Measurements from ENCODE around the gene ZDHHC14. TPM values are rescaled to one million over a fixed set of nuclear protein-coding genes. Genes with fewer than 3 reads are reported as not detected.

Gene ZDHHC14
- total RNA-seq, 1 experiment from 2014 or later: 3.2 TPM

DNA sequence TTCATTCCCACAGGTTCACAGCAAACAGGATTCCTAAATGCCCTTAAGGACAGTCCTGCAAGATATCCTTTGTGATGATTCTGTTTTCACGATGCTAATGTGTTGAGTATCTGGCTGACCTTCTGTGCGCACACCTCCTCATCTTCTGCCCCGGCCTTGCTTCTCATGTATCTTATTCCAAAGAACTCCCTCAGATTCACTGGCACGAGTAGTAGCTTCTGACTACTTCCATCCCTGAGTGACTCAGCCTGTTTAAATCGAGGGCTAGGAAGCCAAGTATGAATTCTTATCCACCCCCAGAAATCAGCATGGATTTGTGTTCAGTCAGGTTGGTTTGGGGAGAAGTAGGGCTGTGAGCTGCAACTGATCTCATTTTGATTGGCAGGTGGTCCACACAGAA, 251.8 kb downstream of the ZDHHC14 start:
- Histone ChIP-seq H3K27me3 (replicated peaks; ENCODE audit: insufficient read depth, low read depth, low read length, poor library complexity) (no peaks in the 10 kb centered on the region), H3K36me3 (ENCODE audit: insufficient read depth, low read length, poor library complexity, severe bottlenecking) (no peaks in the 10 kb centered on the region), H3K4me3 (ENCODE audit: low read depth, low read length, poor library complexity, severe bottlenecking) (no peak overlapping the region), H3K9me3 (ENCODE audit: low read depth, low read length, poor library complexity, severe bottlenecking) (no peaks in the 10 kb centered on the region), H3K4me1 (ENCODE audit: insufficient read depth, low read length, poor library complexity, severe bottlenecking) (no peaks in the 10 kb centered on the region), H3K27ac (ENCODE audit: low read depth, low read length, poor library complexity, severe bottlenecking) (no peak overlapping the region)
- ChIA-PET CTCF (no interaction called here), POLR2A (ENCODE audit: low non-redundant PET) (no interaction called here)
- TF ChIP-seq, protein P1, sequence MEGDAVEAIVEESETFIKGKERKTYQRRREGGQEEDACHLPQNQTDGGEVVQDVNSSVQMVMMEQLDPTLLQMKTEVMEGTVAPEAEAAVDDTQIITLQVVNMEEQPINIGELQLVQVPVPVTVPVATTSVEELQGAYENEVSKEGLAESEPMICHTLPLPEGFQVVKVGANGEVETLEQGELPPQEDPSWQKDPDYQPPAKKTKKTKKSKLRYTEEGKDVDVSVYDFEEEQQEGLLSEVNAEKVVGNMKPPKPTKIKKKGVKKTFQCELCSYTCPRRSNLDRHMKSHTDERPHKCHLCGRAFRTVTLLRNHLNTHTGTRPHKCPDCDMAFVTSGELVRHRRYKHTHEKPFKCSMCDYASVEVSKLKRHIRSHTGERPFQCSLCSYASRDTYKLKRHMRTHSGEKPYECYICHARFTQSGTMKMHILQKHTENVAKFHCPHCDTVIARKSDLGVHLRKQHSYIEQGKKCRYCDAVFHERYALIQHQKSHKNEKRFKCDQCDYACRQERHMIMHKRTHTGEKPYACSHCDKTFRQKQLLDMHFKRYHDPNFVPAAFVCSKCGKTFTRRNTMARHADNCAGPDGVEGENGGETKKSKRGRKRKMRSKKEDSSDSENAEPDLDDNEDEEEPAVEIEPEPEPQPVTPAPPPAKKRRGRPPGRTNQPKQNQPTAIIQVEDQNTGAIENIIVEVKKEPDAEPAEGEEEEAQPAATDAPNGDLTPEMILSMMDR (conservative IDR thresholded peaks at IDR 0.05; ENCODE audit: low read depth, low read length): no peak
- no peak for TF ChIP-seq EZH2 (IDR thresholded peaks at IDR 0.05; ENCODE audit: borderline replicate concordance, low read depth, low read length, poor library complexity, severe bottlenecking)
- no TSS peak for BruUV-seq (replicated peaks)
- intact Hi-C loops (cut with micrococcal nuclease; ENCODE audit: unreplicated experiment): no loop called here
- DNase-seq (ENCODE audit: low spot score): no peak

DNA sequence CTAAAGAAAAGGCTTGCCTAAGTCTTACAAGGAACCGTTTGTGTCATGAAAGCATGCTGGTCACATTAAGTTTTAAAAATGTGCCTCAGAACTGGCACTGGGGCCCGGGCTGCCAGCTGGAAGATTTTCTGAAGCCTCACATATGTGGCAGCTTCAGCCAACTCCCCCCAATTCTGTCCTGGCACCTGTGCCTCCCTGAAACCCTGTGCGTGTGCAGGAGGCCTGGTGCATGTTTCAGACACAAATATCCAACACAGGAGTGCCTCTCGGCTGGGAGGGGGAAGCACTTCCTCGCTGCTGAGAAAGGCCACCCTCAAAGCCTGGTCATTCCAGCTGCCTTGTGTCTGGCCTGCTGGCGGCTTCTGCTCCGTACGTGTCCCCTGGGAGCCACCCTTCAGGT, 253.6 kb downstream of the ZDHHC14 start:
- POLR2A ChIA-PET (ENCODE audit: low non-redundant PET): no interaction called here
- TF ChIP-seq EZH2 (IDR thresholded peaks at IDR 0.05; ENCODE audit: borderline replicate concordance, low read depth, low read length, poor library complexity, severe bottlenecking): no peak
- TF ChIP-seq, protein P1 (conservative IDR thresholded peaks at IDR 0.05; ENCODE audit: low read depth, low read length): no peak
- Histone ChIP-seq H3K4me3 (ENCODE audit: low read depth, low read length, poor library complexity, severe bottlenecking) (no peak overlapping the region), H3K36me3 (ENCODE audit: insufficient read depth, low read length, poor library complexity, severe bottlenecking) (no peaks in the 10 kb centered on the region), H3K27me3 (replicated peaks; ENCODE audit: insufficient read depth, low read depth, low read length, poor library complexity) (no peaks in the 10 kb centered on the region), H3K27ac (ENCODE audit: low read depth, low read length, poor library complexity, severe bottlenecking) (no peak overlapping the region), H3K4me1 (ENCODE audit: insufficient read depth, low read length, poor library complexity, severe bottlenecking) (no peaks in the 10 kb centered on the region), H3K9me3 (ENCODE audit: low read depth, low read length, poor library complexity, severe bottlenecking) (no peaks in the 10 kb centered on the region)
- DNase-seq (ENCODE audit: low spot score): no peak
- BruUV-seq (replicated peaks): no TSS peak
- intact Hi-C loops (cut with micrococcal nuclease; ENCODE audit: unreplicated experiment): no loop called here
- CTCF ChIA-PET: no interaction called here

DNA sequence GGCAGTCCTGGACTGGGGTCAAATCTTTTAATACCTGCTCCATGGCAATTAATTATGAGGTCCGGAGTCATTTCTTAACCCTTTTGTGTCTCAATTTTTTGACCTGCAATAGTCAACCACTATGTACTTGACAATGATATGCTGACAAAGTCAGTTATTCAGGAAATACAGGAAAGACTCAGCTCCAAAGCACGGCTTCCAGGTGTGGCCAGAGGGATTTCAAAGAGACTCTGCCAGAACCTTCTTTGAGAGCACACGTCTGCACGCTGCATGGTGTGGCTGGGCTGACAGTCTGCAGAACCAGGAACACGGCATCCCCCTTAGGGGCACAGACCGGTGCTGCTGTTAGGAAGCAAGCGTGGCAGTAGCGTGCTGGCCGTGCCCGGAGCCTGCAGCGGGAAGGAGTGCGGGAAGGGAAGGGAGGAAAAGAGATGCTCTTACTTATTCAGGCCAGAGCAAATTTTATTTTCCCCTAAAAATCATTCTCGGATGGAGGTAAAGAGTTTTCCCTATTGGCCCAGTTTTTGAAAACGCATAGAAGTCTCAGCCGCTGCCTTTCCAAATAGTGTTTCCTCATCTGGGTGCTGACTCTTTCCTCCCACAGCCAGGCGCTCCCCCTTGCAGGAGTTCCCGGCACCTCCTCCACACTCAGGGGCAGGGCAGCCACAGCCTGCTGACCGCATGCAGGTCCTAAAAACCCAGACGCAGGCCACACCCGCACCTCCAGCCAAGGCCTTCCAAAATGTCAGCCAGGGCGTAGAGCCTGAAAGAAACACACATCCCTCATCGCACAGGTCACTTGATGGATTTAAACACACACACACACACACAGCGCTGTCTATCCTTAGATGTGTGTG, 254.6 kb downstream of the ZDHHC14 start:
- no TSS peak for BruUV-seq (replicated peaks)
- POLR2A ChIA-PET (ENCODE audit: low non-redundant PET): no interaction called here
- no peaks in the 10 kb centered on the region for H3K4me1 ChIP-seq (ENCODE audit: insufficient read depth, low read length, poor library complexity, severe bottlenecking)
- H3K36me3 ChIP-seq (ENCODE audit: insufficient read depth, low read length, poor library complexity, severe bottlenecking): no peaks in the 10 kb centered on the region
- TF ChIP-seq EZH2 (IDR thresholded peaks at IDR 0.05; ENCODE audit: borderline replicate concordance, low read depth, low read length, poor library complexity, severe bottlenecking): no peak
- TF ChIP-seq, protein P1 (conservative IDR thresholded peaks at IDR 0.05; ENCODE audit: low read depth, low read length): no peak
- intact Hi-C loops (cut with micrococcal nuclease; ENCODE audit: unreplicated experiment): no loop called here
- H3K27ac ChIP-seq (ENCODE audit: low read depth, low read length, poor library complexity, severe bottlenecking): no peak overlapping the region
- no peak overlapping the region for H3K4me3 ChIP-seq (ENCODE audit: low read depth, low read length, poor library complexity, severe bottlenecking)
- H3K27me3 ChIP-seq (replicated peaks; ENCODE audit: insufficient read depth, low read depth, low read length, poor library complexity): no peaks in the 10 kb centered on the region
- DNase-seq (ENCODE audit: low spot score): no peak
- H3K9me3 ChIP-seq (ENCODE audit: low read depth, low read length, poor library complexity, severe bottlenecking): no peaks in the 10 kb centered on the region
- CTCF ChIA-PET: no interaction called here

Measured in A673 (cell line).